Measurements from ENCODE around the gene REEP6.
A peak's percentile ranks its signal among the peaks of the same experiment; 100 is the strongest.
"Not testable (repeated sequence)": the region's sequence is repeated elsewhere in the genome, so short reads cannot be mapped to it uniquely, and the experiment has no call there.

REEP6 gene

DNA sequence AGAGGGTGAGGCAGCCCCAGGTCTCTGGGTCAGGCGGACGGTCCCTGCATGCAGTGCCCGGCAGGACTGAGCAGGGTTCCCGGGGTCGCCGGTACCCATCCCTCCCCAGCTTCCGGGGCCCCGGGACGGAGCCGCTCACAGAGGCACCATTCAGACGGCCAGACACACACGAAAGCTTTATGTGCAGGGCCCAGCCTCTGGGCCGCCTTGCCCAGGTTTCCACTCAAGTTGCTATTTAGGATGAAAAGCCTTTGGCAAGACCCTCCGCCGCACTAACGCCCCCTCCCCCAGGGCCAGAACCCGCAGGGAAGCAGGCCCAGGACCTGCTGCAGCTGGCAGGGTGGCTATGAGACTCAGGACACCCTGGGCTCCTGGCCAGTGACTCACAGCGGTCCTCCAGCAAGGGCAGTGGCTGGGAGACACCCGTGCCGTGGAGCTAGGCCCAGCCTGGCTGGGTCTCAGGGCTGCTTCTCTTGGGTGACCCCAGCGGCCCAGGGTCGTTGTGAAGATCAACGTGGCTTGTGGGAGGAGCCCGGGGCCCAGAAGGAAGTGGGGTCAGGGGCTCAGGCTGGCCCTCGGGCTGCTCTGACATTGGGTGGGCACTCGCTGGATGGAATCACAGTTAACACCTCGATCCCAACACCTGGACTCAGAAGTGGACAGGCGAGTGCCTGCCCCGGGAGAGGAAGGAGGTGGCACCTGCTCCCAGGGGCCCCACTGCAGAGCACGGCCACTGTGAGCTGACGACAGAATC is 16.8 kb upstream of the REEP6 start:
- Histone ChIP-seq H3K4me1 (ENCODE audit: control insufficient read depth, insufficient read depth, low read length, unreplicated experiment) (peaks cover 2% of the 10 kb centered on the region), H3K27ac (ENCODE audit: low read depth, low read length) (no peak overlapping the region), H2AFZ (ENCODE audit: low read length, unreplicated experiment) (no peak overlapping the region), H3K36me3 (ENCODE audit: insufficient read depth, low read length) (no peaks in the 10 kb centered on the region), H3K27me3 (ENCODE audit: insufficient read depth, low read length) (no peaks in the 10 kb centered on the region), H3K79me2 (ENCODE audit: control insufficient read depth, insufficient read depth, low read length, unreplicated experiment) (peaks cover 14% of the 10 kb centered on the region), H3K4me3 (ENCODE audit: low read depth, low read length) (no peak overlapping the region)

DNA sequence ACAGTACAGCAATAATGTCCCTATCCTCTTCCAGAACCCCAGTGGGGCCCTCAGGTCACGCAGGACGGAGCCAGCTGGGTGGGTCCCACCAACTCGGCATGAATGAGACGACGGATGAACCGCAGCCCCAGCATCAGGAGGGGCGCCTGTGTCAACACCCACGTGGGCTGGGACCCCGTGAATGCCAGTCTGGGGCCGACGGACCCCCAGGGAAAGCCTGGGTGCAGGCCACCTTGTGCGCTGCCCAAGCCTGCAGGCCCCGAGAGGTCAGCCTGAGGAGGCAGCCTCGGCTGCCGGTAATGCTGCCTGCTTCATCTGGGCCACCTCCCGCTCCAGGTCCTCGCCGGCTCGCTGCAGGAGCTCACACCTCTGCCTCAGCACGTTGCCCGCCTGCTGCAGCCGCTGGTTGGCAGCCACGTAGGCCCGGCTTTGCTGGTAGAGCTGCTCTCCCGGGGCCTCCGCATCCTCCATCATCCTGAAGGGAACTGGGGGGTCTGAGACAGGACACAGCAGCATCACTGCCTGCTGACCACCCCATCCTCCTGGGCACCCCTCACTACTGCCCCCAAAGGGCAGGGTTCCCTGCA is 16.1 kb upstream of the REEP6 start:
- H3K79me2 ChIP-seq (ENCODE audit: control insufficient read depth, insufficient read depth, low read length, unreplicated experiment), result peaks cover 14% of the 10 kb centered on the region

DNA sequence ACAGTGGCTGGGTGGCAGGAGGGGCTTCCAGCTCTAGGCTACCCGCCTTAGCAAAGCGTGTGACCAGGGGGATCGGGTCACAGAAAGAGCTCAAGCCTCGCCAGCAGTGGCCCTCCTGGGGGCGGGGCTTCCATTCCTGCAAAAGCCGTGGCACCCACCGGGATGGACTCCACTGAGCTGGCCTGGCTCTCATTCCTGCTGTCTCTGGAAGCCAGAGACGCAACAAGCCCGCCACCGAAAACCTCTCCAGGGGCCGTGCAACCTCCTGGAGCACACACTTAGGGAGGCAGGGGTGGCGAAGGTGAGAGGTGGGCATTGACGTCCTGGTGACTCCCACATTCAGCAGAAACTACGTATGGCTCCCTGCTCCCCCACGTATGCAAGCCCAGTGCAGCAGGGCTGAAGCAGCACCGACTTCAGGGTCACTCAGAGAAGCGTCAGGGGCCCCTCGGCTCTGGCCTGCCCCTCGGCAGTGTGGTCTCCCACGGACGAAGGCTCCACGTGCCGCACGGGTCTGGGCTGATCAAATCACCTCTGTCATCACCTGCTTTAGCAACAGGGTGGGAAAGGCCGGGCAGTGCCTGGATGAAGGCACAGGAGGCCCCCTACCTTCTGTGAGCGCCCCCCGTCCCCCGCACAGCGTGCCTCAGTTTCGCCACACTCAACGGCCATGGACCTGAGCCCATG is 15.1 kb upstream of the REEP6 start:
- no peak overlapping the region for H3K27ac ChIP-seq (ENCODE audit: low read depth, low read length)
- H3K4me3 ChIP-seq (ENCODE audit: low read depth, low read length), result no peak overlapping the region
- H3K27me3 ChIP-seq (ENCODE audit: insufficient read depth, low read length), result no peaks in the 10 kb centered on the region
- peaks cover 14% of the 10 kb centered on the region for H3K79me2 ChIP-seq (ENCODE audit: control insufficient read depth, insufficient read depth, low read length, unreplicated experiment)
- peaks cover 2% of the 10 kb centered on the region for H3K4me1 ChIP-seq (ENCODE audit: control insufficient read depth, insufficient read depth, low read length, unreplicated experiment)
- no peaks in the 10 kb centered on the region for H3K36me3 ChIP-seq (ENCODE audit: insufficient read depth, low read length)
- no peak overlapping the region for H2AFZ ChIP-seq (ENCODE audit: low read length, unreplicated experiment)

More for the DNA sequence above, 16.1 kb upstream of the REEP6 start:
- Histone ChIP-seq H3K4me1 (ENCODE audit: control insufficient read depth, insufficient read depth, low read length, unreplicated experiment) (peaks cover 2% of the 10 kb centered on the region), H3K27ac (ENCODE audit: low read depth, low read length) (no peak overlapping the region), H3K36me3 (ENCODE audit: insufficient read depth, low read length) (no peaks in the 10 kb centered on the region), H3K27me3 (ENCODE audit: insufficient read depth, low read length) (no peaks in the 10 kb centered on the region), H3K4me3 (ENCODE audit: low read depth, low read length) (no peak overlapping the region), H2AFZ (ENCODE audit: low read length, unreplicated experiment) (no peak overlapping the region)

DNA sequence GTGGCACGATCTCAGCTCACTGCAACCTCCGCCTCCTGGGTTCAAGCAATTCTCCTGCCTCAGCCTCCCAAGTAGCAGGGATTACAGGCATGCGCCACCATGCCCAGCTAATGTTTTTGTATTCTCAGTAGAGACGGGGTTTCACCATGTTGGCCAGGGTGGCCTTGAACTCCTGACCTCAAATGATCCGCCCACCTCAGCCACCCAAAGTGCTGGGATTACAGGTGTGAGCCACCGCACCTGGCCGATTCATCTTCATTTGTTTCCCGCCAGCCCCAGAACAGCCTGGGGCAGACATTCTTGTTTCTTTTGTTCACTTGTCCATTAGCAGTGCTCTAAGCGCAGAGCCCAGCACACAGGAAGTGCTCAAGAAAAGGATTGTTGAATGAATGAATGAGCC is 13.9 kb upstream of the REEP6 start:
- H3K79me2 ChIP-seq (ENCODE audit: control insufficient read depth, insufficient read depth, low read length, unreplicated experiment), result peaks cover 14% of the 10 kb centered on the region
- H3K27ac ChIP-seq (ENCODE audit: low read depth, low read length), result not testable (repeated sequence)

DNA sequence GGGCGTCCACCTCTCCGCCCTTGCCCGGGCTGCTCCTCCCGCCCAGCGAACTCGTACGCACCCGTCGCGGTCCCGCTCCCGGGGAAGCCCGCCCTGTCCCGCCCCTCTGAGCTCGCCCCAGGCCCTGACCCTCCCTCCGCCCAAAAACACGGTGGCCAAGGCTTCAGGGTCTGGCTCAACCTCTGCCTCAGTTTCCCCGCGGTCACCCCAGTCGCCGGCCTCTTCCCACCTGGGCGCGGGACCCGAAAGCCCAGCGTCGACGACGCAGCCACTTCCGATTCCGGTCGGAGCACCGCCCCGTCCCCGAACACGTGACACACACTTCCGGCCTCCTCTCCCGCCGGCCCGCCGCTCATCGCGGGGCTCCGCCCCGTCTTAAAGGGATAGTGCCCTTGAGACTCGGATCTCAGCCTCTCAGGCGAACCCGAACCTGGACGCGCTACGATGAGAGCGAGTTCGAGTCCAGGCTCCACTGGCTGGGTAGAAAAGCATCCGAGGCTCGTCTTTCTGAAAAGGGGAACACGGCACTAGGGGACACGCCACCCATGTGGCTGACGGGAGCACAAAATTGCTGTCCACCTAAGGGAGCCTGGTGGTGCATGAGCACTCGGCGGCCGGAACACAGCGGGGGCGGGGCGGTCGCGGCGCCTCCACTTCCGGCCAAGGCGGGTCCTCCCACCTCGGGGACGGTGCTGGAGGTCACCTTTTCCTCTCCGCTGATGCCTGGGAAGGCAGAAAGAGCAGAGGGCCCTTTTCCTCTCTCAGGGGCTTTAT is 11.9 kb upstream of the REEP6 start, which contains the start of gene C19orf25:
TSS of gene C19orf25 (minus strand) at position 282 of the 774 bp plus-strand sequence. CDS start 312 bp downstream, outside the sequence.
- H2AFZ ChIP-seq (ENCODE audit: low read length, unreplicated experiment), result peak within 1 kb of the TSS; percentile 99
- H3K4me3 ChIP-seq (ENCODE audit: low read depth, low read length), result peak within 1 kb of the TSS; percentile 86
- H3K36me3 ChIP-seq (ENCODE audit: insufficient read depth, low read length), result no peaks in the 10 kb centered on the region
- H3K27ac ChIP-seq (ENCODE audit: low read depth, low read length), result no peak within 1 kb of the TSS
- H3K79me2 ChIP-seq (ENCODE audit: control insufficient read depth, insufficient read depth, low read length, unreplicated experiment), result peaks cover 14% of the 10 kb centered on the region
- H3K27me3 ChIP-seq (ENCODE audit: insufficient read depth, low read length), result no peaks in the 10 kb centered on the region
- no peaks in the 10 kb centered on the region for H3K4me1 ChIP-seq (ENCODE audit: control insufficient read depth, insufficient read depth, low read length, unreplicated experiment)

More for the DNA sequence above, 13.9 kb upstream of the REEP6 start:
- not testable (repeated sequence) for H3K27me3 ChIP-seq (ENCODE audit: insufficient read depth, low read length); H3K36me3 ChIP-seq (ENCODE audit: insufficient read depth, low read length); H2AFZ ChIP-seq (ENCODE audit: low read length, unreplicated experiment); H3K4me1 ChIP-seq (ENCODE audit: control insufficient read depth, insufficient read depth, low read length, unreplicated experiment); H3K4me3 ChIP-seq (ENCODE audit: low read depth, low read length)

DNA sequence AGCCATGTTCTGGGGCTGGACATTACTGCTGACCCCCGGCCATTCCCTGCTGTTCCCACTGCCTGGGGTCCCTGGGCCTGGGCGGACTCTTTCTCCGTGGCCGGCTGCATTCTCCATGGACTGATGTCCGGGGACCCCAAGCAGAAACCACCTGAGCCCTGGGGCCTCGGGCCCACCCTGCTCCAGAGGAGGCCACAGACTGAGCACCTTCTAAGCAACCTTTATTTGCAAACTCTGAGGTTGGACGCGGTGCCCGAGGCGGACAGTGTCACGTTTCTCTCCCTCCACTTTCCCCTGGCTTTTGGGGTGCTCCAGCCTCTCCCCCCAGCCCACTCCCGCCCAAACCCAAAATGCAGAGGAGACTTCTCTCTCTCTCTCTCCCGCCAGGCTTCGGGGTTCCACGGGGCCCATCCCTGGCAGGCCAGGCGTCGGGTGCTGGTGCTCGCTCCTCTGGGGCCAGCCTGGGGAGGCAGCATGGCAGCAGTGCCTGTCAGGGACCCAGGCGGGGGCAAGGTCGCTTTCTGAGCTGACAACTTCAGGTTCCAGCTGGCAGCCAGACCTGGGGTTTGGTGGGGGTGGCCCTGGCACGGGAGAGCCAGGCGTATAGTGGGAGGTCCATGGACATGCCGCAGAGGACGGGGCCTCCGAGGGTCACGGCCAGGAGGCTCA is 9.6 kb upstream of the REEP6 start:
- peaks cover 14% of the 10 kb centered on the region for H3K79me2 ChIP-seq (ENCODE audit: control insufficient read depth, insufficient read depth, low read length, unreplicated experiment)
- H3K4me1 ChIP-seq (ENCODE audit: control insufficient read depth, insufficient read depth, low read length, unreplicated experiment), result no peaks in the 10 kb centered on the region
- no peak overlapping the region for H3K27ac ChIP-seq (ENCODE audit: low read depth, low read length)
- H3K4me3 ChIP-seq (ENCODE audit: low read depth, low read length), result no peak overlapping the region
- H2AFZ ChIP-seq (ENCODE audit: low read length, unreplicated experiment), result no peak overlapping the region
- no peaks in the 10 kb centered on the region for H3K27me3 ChIP-seq (ENCODE audit: insufficient read depth, low read length)
- no peaks in the 10 kb centered on the region for H3K36me3 ChIP-seq (ENCODE audit: insufficient read depth, low read length)

DNA sequence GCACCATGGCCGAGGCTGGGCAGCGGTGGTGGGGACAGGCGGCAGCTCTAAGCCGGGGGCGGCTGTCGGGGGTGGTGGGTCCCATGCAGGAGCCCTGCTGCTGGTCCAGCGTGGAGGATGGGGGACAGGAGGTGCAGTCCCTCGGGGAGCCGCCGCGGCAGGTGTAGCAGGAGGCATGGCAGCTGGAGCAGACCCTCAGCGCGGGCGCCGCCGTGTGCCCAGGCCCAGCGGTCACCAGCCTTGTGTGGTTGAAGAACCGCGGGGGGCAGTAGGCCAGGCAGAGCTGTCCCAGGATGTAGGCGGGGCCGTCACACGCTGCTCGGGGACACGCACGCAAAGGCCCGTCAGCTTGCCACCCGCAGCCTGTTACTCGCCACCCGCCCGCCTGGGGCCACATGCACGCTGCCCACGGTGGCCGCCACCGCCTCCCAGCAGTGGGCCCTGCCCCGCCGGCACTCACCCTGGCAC is 9.1 kb upstream of the REEP6 start:
- Histone ChIP-seq H3K4me3 (ENCODE audit: low read depth, low read length) (no peak overlapping the region), H3K79me2 (ENCODE audit: control insufficient read depth, insufficient read depth, low read length, unreplicated experiment) (peaks cover 14% of the 10 kb centered on the region), H3K27ac (ENCODE audit: low read depth, low read length) (no peak overlapping the region), H3K36me3 (ENCODE audit: insufficient read depth, low read length) (no peaks in the 10 kb centered on the region), H3K27me3 (ENCODE audit: insufficient read depth, low read length) (no peaks in the 10 kb centered on the region), H3K4me1 (ENCODE audit: control insufficient read depth, insufficient read depth, low read length, unreplicated experiment) (no peaks in the 10 kb centered on the region), H2AFZ (ENCODE audit: low read length, unreplicated experiment) (no peak overlapping the region)

DNA sequence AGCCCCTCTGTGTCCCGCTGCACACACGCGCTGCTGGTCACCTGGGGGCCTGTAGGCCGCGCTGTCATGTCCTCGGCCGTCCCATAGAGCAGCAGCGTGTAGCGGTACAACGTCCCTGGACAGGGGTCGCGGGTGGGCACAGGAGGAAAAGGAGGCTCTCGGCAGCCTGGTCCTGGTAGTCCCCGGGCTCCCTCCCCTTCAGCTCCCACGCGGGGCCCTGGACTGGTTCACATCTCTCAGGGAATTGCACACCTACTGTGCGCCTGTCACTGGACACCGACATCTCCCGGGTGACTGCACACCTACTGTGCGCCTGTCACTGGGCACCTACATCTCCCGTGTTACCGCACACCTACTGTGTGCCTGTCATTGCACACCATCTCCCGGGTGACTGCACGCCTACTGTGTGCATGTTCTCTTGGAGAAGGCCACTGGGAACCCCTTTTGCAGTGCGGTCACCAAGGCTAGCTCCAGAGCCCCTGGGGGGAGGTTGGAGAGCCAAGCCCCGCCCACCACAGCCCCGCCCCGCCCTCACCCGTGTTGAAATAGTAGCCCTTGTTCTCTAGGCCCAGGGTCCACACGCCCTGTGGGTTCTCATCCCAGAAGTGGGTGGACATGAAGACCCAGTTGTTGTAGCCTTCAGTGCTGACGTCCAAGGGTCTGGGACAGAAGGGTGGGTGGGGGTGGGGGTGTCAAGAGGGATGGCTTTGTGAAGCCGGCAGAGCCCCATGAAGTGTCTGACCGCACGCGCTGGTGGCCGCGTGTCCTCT is 8.4 kb upstream of the REEP6 start:
- Histone ChIP-seq H3K27ac (ENCODE audit: low read depth, low read length) (no peak overlapping the region), H3K79me2 (ENCODE audit: control insufficient read depth, insufficient read depth, low read length, unreplicated experiment) (peaks cover 8% of the 10 kb centered on the region), H3K4me1 (ENCODE audit: control insufficient read depth, insufficient read depth, low read length, unreplicated experiment) (no peaks in the 10 kb centered on the region), H3K36me3 (ENCODE audit: insufficient read depth, low read length) (no peaks in the 10 kb centered on the region), H3K27me3 (ENCODE audit: insufficient read depth, low read length) (no peaks in the 10 kb centered on the region), H3K4me3 (ENCODE audit: low read depth, low read length) (no peak overlapping the region), H2AFZ (ENCODE audit: low read length, unreplicated experiment) (no peak overlapping the region)

DNA sequence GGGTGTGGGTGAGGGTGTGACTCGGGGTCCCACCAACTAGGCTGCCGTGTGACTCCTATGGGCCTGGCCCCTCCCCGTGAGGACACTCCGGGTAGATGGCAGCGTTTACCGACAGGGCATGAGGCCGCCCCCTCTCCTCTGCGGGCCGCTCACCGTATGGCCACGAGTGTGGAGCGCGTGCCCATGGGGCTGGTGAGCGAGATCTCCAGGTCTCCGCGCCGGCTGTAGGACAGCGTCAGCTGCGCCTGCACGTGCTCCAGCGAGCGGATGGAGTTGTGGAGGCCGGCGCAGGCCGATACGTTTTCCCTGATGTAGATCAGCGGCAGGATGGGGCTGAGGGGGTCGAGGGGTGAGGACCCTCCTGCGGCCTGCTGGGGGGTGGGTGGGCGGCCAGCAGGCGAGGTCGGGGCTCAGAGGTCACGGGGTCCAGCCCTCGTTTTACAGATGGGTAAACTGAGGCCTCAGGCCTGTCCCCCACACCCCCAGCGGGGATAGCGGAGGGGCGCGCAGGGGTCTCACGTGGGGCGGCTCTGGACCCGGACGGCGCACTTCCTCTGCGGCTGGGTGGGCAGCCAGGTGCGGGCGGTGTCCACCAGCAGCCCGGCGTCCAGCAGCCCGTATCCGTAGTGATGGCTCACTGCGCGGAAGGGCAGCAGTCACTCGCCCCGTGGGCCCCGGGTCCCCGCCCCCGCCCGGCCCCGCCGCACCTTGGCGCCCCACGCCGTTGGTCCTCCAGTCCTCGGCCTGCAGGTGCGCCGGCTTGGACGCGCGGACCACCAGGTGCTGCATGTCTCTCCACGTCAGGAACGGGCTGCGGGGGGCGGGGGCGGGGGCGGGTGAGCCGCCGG is 7.6 kb upstream of the REEP6 start:
- Histone ChIP-seq H3K4me1 (ENCODE audit: control insufficient read depth, insufficient read depth, low read length, unreplicated experiment) (no peaks in the 10 kb centered on the region), H3K27ac (ENCODE audit: low read depth, low read length) (no peak overlapping the region), H3K36me3 (ENCODE audit: insufficient read depth, low read length) (no peaks in the 10 kb centered on the region), H3K4me3 (ENCODE audit: low read depth, low read length) (no peak overlapping the region), H2AFZ (ENCODE audit: low read length, unreplicated experiment) (no peak overlapping the region), H3K27me3 (ENCODE audit: insufficient read depth, low read length) (no peaks in the 10 kb centered on the region), H3K79me2 (ENCODE audit: control insufficient read depth, insufficient read depth, low read length, unreplicated experiment) (peaks cover 3% of the 10 kb centered on the region)

Data from ACC112 (cell line).